ENCODE data around the gene USP28.
"Not testable (repeated sequence)": the region's sequence is repeated elsewhere in the genome, so short reads cannot be mapped to it uniquely, and the experiment has no call there.

Gene USP28

DNA sequence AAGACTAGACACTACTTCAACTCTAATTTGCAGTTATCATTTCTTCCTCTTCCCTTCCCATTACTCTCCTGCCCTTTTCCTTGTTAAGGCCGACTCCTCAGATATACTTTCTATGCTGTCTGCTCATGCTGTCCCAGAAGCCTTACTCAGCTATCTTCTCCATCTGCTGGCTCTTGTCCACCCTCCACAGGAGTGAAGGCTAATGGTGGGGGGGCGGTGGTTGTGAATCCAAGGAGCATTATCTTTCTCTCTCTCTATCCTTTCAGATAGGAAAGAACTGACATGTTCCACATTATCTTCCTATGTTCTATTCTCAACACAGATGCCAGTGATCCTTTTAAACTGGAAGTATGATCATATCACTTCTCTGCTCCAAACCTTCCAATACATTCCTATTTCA, 37.4 kb downstream of the USP28 start:
- DNase-seq (ENCODE audit: low read depth in 2 of 2), result no peak

DNA sequence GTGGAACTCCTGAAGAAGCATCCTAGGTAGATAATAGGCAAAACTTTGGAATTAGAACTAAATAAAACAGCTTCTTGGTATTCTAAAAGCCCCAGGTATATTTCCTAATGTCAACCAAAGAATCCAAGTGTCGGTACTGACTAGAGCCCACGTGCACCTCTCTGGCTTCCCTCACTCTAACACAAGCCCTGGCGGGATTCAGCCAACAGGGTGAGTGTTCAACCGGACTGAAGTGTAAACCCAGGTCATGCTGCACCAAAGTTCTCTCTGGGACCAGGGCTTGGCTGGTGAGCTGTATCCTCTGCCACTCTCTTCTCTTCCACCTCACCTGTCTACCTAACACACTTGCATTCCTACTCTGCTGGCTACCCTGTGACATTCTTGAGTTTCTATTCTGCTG, 40.1 kb downstream of the USP28 start:
- no peak for DNase-seq (ENCODE audit: low read depth in 2 of 2)

DNA sequence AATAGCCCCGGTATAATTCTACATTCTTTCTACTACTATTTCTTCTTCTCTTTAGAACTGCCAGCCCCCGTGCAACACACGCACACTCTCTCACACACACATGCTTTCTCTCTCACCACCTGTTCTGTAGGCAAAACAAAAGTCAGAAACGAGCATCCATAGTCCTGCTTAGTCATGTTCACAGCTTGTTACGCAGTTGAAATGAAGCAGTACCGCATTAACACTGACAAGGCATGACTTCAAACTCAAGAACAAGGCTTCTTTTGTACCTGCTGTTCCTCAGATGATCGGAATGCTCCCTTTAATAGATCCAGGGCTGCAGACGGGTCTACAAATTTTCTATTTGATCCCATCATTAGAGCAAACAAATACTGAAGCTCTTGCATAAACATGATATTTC, 42.2 kb downstream of the USP28 start:
- no peak for DNase-seq (ENCODE audit: low read depth in 2 of 2)

DNA sequence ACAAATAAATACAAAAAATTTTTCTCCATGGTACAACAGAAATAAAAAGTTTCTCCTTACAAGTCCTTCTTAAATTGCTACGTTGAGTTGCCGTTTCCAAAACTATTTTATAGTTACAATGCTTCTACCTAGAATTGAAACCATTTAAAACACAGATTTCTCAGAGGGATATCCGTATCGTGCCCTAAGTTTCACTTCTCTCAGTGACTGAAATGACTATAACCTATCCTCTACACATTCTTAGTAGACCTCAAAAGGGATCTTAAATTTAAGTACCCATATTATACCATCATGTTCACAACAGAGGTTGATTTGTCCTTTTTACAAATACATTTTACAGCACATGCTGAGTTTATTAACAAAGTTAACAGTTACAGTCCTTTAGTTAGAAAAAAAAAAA, 44.1 kb downstream of the USP28 start:
- DNase-seq (ENCODE audit: low read depth in 2 of 2), result no peak

DNA sequence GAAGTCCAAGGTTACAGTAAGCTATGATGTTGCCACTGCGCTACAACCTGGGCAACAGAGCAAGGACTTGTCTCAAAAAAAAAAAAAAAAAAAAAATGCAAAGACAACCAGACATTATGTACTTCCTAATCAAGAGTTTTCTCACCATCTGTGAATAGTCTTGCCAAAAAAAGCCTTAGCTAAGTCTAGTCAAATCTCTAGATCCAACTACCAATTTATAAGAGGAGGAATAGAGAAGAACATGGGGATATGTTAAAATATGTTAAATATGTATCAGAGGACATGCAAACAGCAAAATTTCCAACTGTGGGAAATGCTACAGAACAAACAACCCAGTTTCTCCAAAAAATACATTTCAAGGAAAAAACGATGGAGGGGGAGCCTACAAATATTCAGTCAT, 45.6 kb downstream of the USP28 start:
- no peak for DNase-seq (ENCODE audit: low read depth in 2 of 2)

DNA sequence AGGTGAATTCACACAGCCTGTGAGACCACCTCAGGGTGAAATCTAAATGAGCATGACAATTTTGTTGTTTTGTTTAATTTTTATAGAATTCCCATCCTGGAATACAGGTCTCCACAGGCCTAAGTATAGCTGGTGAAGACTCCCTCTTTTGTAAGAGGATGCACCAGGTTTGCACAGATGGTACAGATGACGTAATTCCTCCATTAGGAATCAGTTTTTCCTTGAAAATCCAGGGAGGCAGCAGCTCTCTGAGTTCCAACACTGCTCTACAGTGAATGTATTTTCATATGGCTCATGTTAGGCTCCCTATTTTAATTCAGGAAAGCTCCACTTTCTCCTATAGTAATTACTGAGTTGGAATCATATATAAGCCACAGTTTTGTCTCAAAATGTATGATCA, 47.2 kb downstream of the USP28 start:
- no peak for DNase-seq (ENCODE audit: low read depth in 2 of 2)

DNA sequence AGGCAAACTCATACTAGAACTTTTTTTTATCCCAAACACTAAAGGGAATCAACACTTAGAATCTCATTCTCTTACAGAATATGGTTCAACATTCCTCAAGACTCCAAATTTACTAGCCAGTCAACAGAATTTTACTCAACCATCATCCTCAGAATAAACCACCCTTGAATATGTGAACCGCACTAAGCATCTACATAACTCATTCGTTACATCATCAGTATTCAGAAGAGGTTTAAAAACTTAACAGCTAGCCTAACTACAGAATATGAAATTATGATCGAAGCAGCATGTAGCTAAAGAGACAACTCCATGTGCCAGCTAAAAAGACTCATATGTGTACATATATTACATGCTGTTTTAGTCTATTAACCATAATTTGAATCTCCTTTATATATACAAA, 47.9 kb downstream of the USP28 start:
- DNase-seq (ENCODE audit: low read depth in 2 of 2), result no peak

DNA sequence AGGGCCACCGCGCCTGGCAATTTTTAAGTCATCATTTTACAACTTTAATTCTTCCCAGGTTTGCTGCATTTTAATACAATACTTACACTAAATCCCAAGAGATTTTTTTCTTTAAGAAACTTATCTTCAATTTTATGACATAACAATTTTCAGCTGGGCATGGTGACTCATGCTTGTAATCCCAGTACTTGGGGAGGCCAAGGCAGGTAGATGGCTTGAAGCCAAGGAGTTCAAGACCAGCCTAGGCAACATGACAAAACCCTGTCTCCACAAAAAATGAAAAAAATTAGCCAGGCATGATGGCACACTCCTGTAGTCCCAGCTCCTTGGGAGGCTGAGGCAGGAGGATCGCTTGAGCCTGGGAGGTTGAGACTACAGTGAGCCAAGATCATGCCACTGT, 56.9 kb downstream of the USP28 start:
- no peak for DNase-seq (ENCODE audit: low read depth in 2 of 2)

DNA sequence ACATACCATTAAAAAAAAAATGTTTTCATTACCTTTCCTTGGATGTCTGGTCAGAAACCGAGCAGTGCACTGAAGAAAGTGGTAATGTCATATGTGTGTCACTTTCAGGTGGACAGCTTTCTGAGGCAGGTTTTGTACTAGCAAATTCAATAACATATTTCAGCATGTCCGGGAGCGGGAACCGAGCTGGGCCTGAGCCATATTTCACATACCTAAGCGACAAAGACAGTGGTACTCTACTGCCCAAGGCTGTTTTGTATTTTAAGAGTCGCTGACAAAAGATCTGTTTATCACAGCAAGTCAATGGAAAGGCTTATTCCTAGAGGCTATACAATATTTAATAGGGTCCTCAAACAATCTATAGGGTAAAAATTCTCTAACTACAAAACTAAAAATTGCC, 57.7 kb downstream of the USP28 start:
- no peak for DNase-seq (ENCODE audit: low read depth in 2 of 2)

DNA sequence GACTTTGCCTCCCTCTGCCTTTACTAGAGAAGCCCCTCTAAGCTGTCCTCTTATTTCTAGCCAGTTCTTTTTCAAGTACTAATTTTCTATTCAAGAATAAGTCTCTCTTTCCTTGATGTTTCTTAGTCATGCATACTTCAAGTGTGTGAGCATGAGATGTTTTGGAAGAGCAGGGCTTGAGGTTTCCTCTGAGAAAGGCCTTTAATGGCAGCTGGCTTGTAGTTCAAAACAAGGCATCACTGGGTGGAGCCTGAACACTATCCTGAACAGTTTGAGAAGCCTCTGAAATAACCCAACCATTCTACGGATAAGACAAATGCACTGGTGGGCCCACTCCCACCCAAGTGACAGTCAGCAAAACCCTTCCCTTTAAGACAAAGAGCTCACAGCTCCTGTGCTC, 58.2 kb downstream of the USP28 start:
- DNase-seq (ENCODE audit: low read depth in 2 of 2), result no peak

DNA sequence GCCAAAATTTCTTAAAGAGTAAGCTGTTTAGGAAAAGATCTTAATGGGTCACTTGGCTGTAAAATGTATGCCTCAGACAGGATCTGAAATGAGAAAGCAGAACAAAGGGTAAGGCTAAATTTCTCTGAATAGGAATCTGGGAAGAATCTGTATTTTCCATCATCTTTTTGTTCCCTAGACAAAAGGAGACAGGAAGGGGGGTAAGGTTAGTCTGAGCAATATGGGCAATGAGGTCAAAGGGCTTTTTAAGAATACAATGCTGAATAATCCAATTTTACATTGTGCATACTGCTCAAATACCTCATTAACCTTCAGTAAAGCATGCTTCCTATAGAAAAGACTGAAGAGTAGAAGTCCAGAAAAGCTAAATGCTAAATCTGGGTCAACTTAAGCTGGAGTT, 61.2 kb downstream of the USP28 start:
- no peak for DNase-seq (ENCODE audit: low read depth in 2 of 2)

DNA sequence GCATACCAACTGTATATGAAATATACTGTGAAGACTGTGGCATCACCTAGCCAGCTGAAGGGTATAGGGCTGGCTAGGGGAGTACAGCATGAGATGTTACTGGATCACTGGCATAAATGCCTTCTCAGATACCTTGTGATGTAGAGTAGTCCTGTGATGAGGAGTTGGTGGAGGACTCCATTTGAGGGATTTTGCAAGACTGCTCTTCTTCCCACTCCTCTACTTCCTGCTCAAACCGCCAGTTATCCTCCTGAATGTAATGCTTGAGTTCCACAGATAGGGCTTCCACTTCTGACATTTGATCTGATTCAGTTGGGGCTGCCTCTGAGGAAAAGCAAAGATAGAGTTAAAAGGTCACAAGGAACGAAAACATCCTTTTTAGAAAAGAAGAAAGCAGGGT, 66.4 kb downstream of the USP28 start:
- no peak for DNase-seq (ENCODE audit: low read depth in 2 of 2)

DNA sequence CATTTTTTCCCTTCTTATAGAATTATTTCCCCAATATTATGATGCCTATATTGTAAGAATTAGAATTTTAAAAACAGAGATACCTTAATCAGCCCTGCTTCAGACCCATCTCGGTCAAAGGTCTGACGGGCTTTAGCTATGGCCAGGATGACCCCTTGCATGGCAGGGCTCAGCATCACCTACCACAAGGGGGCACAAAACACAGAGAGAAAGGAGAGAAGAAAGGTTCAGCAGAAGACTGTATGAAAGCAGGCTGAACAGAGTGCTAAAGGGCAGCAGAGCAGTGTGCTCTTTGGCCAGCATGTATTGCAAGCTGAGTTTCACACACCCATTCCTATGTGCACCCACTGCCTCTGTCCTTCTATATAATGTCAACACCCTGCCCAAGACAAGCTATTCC, 69.0 kb downstream of the USP28 start:
- no peak for DNase-seq (ENCODE audit: low read depth in 2 of 2)

DNA sequence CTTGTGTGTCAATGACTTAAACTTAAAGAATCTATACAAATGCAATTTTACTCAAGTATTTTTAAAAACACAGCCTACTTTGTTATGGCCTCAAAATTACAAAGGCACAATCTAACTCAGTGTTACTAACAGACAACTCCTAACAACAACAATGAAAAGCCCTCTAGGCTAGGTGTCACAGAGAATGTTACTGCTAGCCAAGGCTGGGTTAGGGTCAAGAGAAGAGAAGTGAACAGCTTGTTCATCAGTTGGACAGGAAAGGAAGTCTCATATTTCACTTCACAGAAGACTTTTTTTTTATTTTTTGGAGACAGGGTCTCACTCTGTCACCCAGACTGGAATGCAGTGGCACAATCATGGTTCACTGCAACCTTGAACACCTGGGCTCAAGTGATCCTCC, 69.7 kb downstream of the USP28 start:
- no peak for DNase-seq (ENCODE audit: low read depth in 2 of 2)

DNA sequence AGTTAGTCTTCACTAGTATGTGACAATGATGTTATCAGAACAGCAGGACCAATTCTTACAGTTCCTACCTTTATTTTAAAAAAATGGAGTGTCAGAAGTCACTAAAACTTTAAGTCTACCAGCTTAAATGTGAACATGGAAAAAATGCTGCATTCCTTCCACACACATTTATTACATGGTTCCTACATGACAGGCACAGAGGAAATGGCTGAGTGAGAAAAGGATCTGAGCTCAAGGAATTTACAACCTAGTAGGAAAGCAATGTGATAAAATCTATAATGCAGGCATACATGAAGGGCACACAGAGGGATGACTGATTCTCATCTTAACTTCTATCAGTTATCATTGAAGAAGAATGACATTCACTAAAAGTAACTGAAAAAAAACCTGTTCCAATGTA, 72.8 kb downstream of the USP28 start:
- DNase-seq (ENCODE audit: low read depth in 2 of 2), result no peak

DNA sequence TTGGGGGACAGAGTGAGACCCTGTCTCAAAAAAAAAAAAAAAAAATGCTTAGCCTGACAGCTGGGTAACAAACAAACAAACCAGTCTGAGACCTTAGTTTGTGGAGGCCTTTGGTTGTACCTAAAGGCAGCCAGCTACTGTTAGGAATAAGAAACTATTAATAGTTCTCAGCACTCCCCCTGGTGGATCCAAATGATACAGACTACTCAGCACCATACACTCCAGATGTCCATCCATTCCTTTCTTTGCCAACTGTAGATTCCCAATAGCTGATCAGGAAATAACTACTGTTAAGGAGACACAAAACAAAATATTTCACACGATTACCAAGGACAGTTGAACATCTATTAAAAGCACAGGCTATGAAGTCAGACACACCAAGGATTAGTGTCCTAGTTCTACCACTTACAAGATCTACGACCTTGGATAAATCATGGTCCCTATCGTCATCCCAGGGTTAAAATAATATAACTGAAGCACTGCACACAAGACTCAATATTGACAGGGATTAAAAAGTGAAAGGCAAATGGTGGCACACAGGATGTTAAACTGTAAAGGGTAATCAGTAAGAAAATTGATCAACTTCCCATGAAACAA, 78.6 kb downstream of the USP28 start:
- no peak for DNase-seq (ENCODE audit: low read depth in 2 of 2)

DNA sequence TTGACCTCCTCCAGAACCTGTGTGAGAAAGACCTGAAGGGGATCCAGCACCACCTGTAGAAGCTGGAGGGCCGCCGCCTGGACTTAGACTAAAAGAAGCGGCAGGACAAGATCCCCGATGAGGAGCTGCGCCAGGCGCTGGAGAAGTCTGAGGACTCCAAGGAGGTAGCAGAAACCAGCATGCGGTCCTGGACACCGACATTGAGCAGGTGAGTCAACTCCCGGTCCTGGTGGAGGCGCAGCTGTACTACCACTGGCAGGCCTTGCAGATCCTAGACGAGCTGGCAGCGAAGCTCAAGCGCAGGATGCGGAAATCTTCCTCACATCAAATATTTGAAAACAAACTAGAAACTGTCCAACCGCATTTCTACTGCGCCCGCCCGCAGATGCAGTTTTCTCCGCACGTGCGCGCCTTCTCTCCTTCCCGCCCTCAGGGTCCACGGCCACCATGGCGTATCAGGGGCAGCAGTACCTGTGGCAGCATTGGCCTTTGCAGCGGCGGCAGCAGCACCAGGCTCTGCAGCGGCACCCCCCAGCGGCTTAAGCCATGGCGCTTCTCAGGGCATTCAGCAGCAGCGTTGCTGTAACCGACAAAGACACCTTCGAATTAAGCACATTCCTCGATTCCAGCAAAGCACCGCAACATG, 85.6 kb downstream of the USP28 start:
- DNase-seq (ENCODE audit: low read depth in 2 of 2), result no peak

DNA sequence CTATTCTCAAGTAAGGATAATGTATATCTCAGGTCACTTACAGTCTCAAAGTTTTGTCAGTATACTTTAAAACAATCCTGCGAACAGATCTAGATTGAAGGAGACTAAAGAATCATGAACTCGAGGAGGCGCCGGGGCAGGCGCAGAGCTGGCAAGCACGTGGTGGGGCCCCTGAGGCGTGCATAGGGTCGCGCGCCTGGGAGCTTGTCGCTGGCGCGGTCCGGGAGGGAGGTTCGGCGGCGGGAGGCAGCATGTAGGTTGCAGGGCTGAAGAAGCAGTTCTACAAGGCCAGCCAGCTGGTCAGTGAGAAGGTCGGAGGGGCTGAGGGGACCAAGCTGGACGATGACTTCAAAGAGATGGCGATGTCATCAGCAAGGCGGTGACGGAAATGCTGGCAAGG, 86.4 kb downstream of the USP28 start:
- DNase-seq (ENCODE audit: low read depth in 2 of 2), result not testable (repeated sequence)

DNA sequence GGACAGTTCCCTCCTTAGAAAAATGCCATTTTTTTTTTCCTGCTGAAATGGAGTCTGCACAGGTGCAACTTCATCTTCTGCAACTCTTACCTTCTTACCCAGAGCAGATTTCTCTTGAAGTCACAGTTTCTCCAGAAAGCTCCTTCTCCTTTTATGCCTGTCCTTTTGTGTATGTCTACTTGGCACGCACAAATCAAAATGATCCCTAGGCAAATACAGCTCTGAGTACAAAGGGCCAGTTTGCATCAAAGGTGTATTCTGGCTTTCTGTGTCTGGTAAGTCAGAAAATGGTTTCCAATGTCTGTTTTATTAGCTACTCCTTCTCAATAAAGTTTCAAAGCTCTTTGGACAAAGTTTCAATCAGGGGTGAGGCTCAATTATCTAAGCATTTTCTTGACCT, 93.2 kb downstream of the USP28 start:
- no peak for DNase-seq (ENCODE audit: low read depth in 2 of 2)

DNA sequence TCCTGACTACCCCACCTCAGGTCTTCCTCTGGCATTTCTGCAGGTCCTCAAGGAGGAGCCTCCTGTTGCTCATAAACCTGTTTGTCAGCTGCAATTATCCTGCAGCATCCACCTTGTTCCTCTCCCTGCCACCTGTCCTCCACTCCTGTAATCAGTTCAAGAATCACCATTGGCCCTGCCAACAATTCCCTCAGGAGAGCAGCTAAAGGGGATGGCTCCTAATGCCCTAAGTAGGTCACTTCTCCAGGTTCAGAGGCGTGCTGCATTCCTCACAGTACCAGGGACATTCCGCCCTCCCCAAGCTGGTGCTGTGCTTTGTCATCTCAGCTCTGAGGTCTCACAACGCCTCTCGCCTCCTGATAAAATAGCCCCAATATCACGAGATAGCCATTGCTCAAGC, 93.7 kb downstream of the USP28 start:
- DNase-seq (ENCODE audit: low read depth in 2 of 2), result no peak

DNA sequence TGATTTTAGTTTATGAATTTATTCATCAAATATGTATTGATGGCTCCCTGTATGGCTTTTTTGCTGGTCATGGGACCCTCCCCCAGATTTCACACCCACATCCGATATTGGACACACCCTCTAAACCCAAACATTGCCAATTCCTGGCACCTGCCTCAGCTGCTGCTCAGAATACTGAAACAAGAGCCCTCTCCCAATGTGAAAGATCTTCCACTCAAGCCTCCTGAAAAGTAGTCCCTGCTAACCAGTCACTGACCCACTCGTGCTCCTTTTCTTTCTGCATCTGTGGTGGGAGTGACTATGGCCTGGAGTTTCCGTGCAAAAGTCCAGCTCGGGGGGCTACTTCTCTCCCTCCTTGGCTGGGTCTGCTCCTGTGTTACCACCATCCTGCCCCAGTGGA, 95.9 kb downstream of the USP28 start, which contains the start of gene CLDN25:
TSS of gene CLDN25 (plus strand) at position 301 of the 400 bp plus-strand sequence. CDS start at position 301, 0 bp downstream.
- DNase-seq (ENCODE audit: low read depth in 2 of 2), result no peak

DNA sequence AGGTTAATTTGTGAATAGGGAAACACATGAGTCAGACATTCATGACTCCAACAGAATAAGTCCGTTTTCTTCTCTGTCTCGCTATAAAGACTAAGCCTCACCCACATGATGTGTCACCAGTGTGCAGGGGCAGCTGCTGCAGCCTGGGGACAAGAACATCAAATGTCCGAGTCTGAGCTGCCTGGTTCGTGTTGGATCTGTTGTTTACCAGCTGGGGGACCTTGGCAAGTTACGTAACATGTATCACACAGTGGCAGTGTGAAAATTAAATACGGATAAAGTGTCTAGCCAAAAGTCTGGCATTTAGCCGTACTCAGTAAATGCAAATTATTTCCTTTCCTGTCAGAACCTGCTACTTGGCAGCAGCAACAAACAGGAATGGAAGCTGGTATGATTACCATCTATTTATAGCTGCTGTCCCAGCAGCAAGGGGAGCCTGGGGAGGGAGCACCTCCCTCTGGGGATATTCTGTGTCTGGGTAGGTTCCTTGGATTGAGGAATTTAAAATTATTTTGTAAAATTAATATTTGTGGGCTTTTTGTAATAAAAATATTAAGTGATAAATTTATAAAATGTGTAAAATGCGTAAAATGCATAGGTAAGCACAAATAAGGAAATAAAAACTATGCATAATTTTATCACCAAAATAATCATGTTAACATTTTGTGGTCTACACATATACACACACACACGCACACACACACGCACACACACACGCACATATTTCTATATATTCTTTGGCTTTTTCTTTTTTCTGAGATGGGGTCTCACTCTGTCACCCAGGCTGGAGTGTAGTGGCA, 97.1 kb downstream of the USP28 start:
- DNase-seq (ENCODE audit: low read depth in 2 of 2), result no peak

DNA sequence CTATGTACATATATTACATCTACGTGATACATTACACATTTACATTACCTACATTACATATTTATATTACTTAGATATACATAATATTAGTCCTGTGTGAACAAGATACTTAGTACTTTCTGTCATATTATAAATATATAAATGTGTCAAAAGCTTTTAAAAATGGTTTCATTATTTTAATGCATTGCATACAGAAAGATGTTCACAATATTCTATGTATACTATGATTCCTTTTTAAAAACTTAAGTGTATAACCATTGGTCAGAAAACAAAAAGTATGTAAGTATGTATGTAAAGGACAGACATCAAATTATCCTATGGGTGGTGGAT, 101.2 kb downstream of the USP28 start:
- no peak for DNase-seq (ENCODE audit: low read depth in 2 of 2)

Measured in stimulated activated CD8-positive, alpha-beta memory T cell treated with anti-CD3 and anti-CD28 coated beads, Interleukin-15, amount 100 ng/mL, for 4 hours (primary cell).